H9 (cell line): ENCODE results near the gene ZNF606. TPM values are rescaled to one million over a fixed set of nuclear protein-coding genes. Genes with fewer than 3 reads are reported as not detected.

Source experiments
- DNase-seq: peaks from one replicate; pipeline ENCODE4 v3.0.0-alpha.2; 2017
- H2AFZ ChIP-seq: one replicate; pipeline ENCODE4 v1.6.1; 2013; ENCODE audit warnings: mild to moderate bottlenecking, low read length, control low read depth, moderate library complexity
- H2AK5ac ChIP-seq: 2 replicates; pipeline ENCODE4 v1.6.1; 2013; ENCODE audit warnings: low read length, control low read depth, mixed read lengths; ENCODE audit not compliant: insufficient read length
- H2BK120ac ChIP-seq: one replicate; pipeline ENCODE4 v1.6.1; 2013; ENCODE audit warnings: low read depth, mild to moderate bottlenecking, low read length, control low read depth, inconsistent platforms; ENCODE audit not compliant: poor library complexity, severe bottlenecking
- H2BK12ac ChIP-seq: 2 replicates; pipeline ENCODE4 v1.6.1; 2013; ENCODE audit warnings: low read length, control low read depth, mixed read lengths, low read depth; ENCODE audit not compliant: insufficient read length
- H2BK15ac ChIP-seq: 2 replicates; pipeline ENCODE4 v1.6.1; 2013; ENCODE audit warnings: low read depth, low read length, control low read depth
- H2BK20ac ChIP-seq: one replicate; pipeline ENCODE4 v1.6.1; 2013; ENCODE audit warnings: low read depth, mild to moderate bottlenecking, low read length, control low read depth, inconsistent platforms; ENCODE audit not compliant: poor library complexity, severe bottlenecking
- H2BK5ac ChIP-seq: 2 replicates; pipeline ENCODE4 v1.6.1; 2013; ENCODE audit warnings: low read length, control low read depth, mixed read lengths; ENCODE audit not compliant: insufficient read length
- H3K14ac ChIP-seq: 2 replicates; pipeline ENCODE4 v1.6.1; 2013; ENCODE audit warnings: low read length, control low read depth; ENCODE audit not compliant: insufficient read depth
- H3K18ac ChIP-seq: 2 replicates; pipeline ENCODE4 v1.6.1; 2013; ENCODE audit warnings: low read depth, mild to moderate bottlenecking, mixed read lengths, low read length, control low read depth; ENCODE audit not compliant: insufficient read length
- H3K23ac ChIP-seq: 2 replicates; pipeline ENCODE4 v1.6.1; 2013; ENCODE audit warnings: low read length, control low read depth, mixed read lengths, low read depth; ENCODE audit not compliant: insufficient read length
- H3K23me2 ChIP-seq: 2 replicates; pipeline ENCODE4 v1.6.1; 2013; ENCODE audit warnings: low read depth, mild to moderate bottlenecking, mixed read lengths, low read length, control low read depth; ENCODE audit not compliant: insufficient read length, poor library complexity, severe bottlenecking
- H3K27ac ChIP-seq: 2 replicates; pipeline ENCODE4 v1.5.1; 2013; ENCODE audit warnings: low read length, control low read depth, mixed read lengths, low read depth; ENCODE audit not compliant: insufficient read length
- H3K27me3 ChIP-seq: 2 replicates; pipeline ENCODE4 v1.6.1; 2013; ENCODE audit warnings: low read length, control low read depth, inconsistent platforms; ENCODE audit not compliant: insufficient read depth
- H3K4ac ChIP-seq: 2 replicates; pipeline ENCODE4 v1.6.1; 2013; ENCODE audit warnings: low read depth, mild to moderate bottlenecking, control low read depth, inconsistent platforms, low read length, moderate library complexity
- H3K4me1 ChIP-seq: 2 replicates; pipeline ENCODE4 v1.6.1; 2013; ENCODE audit warnings: low read length, control low read depth, inconsistent platforms; ENCODE audit not compliant: insufficient read depth
- H3K4me2 ChIP-seq: 2 replicates; pipeline ENCODE4 v1.6.1; 2013; ENCODE audit warnings: low read length, control low read depth, mixed read lengths; ENCODE audit not compliant: insufficient read length, insufficient read depth
- H3K56ac ChIP-seq: 2 replicates; pipeline ENCODE4 v1.6.1; 2013; ENCODE audit warnings: low read depth, mild to moderate bottlenecking, mixed read lengths, low read length, control low read depth; ENCODE audit not compliant: insufficient read length
- H3K79me1 ChIP-seq: 2 replicates; pipeline ENCODE4 v1.6.1; 2013; ENCODE audit warnings: low read depth, mild to moderate bottlenecking, moderate library complexity, low read length, control low read depth, inconsistent platforms; ENCODE audit not compliant: insufficient read depth, poor library complexity, severe bottlenecking
- H3K79me2 ChIP-seq: 2 replicates; pipeline ENCODE4 v1.6.1; 2013; ENCODE audit warnings: low read length, control low read depth, inconsistent platforms; ENCODE audit not compliant: insufficient read depth
- H3K9ac ChIP-seq: 2 replicates; pipeline ENCODE4 v1.6.1; 2013; ENCODE audit warnings: low read length, control low read depth, mixed read lengths; ENCODE audit not compliant: insufficient read length; ENCODE audit errors: extremely low read depth
- H3K9me3 ChIP-seq: one replicate; pipeline ENCODE4 v1.6.1; 2013; ENCODE audit warnings: low read depth, low read length, inconsistent platforms; ENCODE audit not compliant: control insufficient read depth
- H3T11ph ChIP-seq: one replicate; pipeline ENCODE4 v1.6.1; 2013; ENCODE audit warnings: mild to moderate bottlenecking, low read length, control low read depth, inconsistent platforms
- H4K20me1 ChIP-seq: one replicate; pipeline ENCODE4 v1.6.1; 2013; ENCODE audit not compliant: control insufficient read depth, insufficient read length, insufficient read depth
- H4K5ac ChIP-seq: 2 replicates; pipeline ENCODE4 v1.6.1; 2013; ENCODE audit warnings: low read depth, mild to moderate bottlenecking, mixed read lengths, low read length, control low read depth; ENCODE audit not compliant: insufficient read length
- H4K8ac ChIP-seq: replicated peaks from 2 replicates; pipeline ENCODE4 v1.6.1; 2013; ENCODE audit warnings: low read length, control low read depth, mixed read lengths, low read depth; ENCODE audit not compliant: insufficient read length
- H4K91ac ChIP-seq: 2 replicates; pipeline ENCODE4 v1.6.1; 2013; ENCODE audit warnings: low read depth, mild to moderate bottlenecking, moderate library complexity, mixed read lengths, low read length, control low read depth; ENCODE audit not compliant: insufficient read length
- H3K27ac Mint-ChIP-seq, 3 experiments: 2 replicates in 2 of 3; 3 replicates in 1 of 3; pipeline ENCODE4 v1.8.0; 2020 to 2021; ENCODE audit warnings: mixed read lengths in 3 of 3, mild to moderate bottlenecking in 1 of 3, moderate library complexity in 1 of 3
- H3K27me3 Mint-ChIP-seq: 2 replicates; pipeline ENCODE4 v1.8.0; 2021; ENCODE audit warnings: low read depth, mild to moderate bottlenecking, moderate library complexity, mixed read lengths
- H3K36me3 Mint-ChIP-seq, 3 experiments: 2 replicates in 2 of 3; 3 replicates in 1 of 3; pipeline ENCODE4 v1.8.0; 2020 to 2021; ENCODE audit warnings: low read depth in 3 of 3, mixed read lengths in 3 of 3; ENCODE audit not compliant: insufficient read depth in 1 of 3
- H3K4me1 Mint-ChIP-seq, 2 experiments: 2 replicates each; pipeline ENCODE4 v1.8.0; 2020; ENCODE audit warnings: mixed read lengths in 2 of 2
- H3K4me3 Mint-ChIP-seq, 2 experiments: 2 replicates in 1 of 2; 3 replicates in 1 of 2; pipeline ENCODE4 v1.8.0; 2020 to 2021; ENCODE audit warnings: mild to moderate bottlenecking in 2 of 2, mixed read lengths in 2 of 2, moderate library complexity in 1 of 2
- H3K9me3 Mint-ChIP-seq, 2 experiments: 2 replicates in 1 of 2; 3 replicates in 1 of 2; pipeline ENCODE4 v1.8.0; 2020; ENCODE audit warnings: mild to moderate bottlenecking in 2 of 2, mixed read lengths in 2 of 2, moderate library complexity in 1 of 2
- WGBS: extraction: QIAGEN DNeasy Blood & Tissue Kit; methylation state at CpG from one replicate; pipeline ENCODE4 v1.1.7; 2013; ENCODE audit warnings: missing lambda C conversion rate, low lambda C conversion rate, mixed read lengths; ENCODE audit not compliant: insufficient read length; ENCODE audit errors: extremely low coverage; 5-methylcytosine and 5-hydroxymethylcytosine counted together
- total RNA-seq: library from RNA; stranded (reverse); gene quantifications from 2 replicates; pipeline ENCODE4 v1.2.1, GENCODE V29; 2021
- TF ChIP-seq, protein P1 (sequence below): fragments of 200-600 bp; sonication (generic); conservative IDR thresholded peaks from 3 replicates; pipeline ENCODE4 v1.8.0; 2021; ENCODE audit warnings: antibody characterized with exemption, mild to moderate bottlenecking

The ZNF606 gene
- total RNA-seq, 1 experiment from 2014 or later, result 13.4 TPM

DNA sequence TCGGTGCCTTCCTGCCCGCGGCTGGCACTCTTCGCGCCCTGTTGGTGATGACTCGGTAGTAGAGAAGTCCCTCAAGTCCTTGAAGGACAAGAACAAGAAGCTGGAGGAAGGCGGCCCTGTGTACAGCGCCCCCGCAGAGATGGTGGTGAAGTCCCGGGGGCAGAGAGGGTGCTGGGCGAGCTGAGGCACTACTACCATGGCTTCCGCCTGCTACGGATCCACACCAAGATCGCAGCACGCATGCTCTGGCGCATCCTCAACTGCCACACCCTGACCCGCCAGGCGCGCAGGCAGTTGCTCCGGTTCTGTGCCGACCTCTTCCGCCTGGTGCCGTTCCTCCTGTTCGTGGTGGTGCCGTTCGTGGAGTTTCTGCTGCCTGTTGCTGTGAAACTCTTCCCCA, 42.3 kb upstream of the ZNF606 start:
- Histone ChIP-seq H3K27ac (no peak overlapping the region), H4K91ac (no peak overlapping the region), H2BK12ac (no peak overlapping the region), H3K56ac (no peak overlapping the region), H3K79me2 (no peaks in the 10 kb centered on the region), H3K4me1 (no peaks in the 10 kb centered on the region), H2BK15ac (no peak overlapping the region), H2BK120ac (no peak overlapping the region), H3K4ac (no peak overlapping the region), H2BK5ac (no peak overlapping the region), H3K4me2 (no peak overlapping the region), H3K18ac (no peak overlapping the region), H3K23me2 (no peaks in the 10 kb centered on the region), H3K23ac (no peak overlapping the region), H3K9ac (no peak overlapping the region), H4K8ac (no peak overlapping the region), H3T11ph (no peak overlapping the region), H2AK5ac (no peak overlapping the region), H2BK20ac (no peak overlapping the region), H3K79me1 (no peaks in the 10 kb centered on the region), H3K27me3 (no peaks in the 10 kb centered on the region; the same call in 1 of the 2 replicates), H3K9me3 (peaks cover 32% of the 10 kb centered on the region), H4K20me1 (no peaks in the 10 kb centered on the region), H3K14ac (no peak overlapping the region), H2AFZ (no peak overlapping the region), H4K5ac (no peak overlapping the region)
- Mint-ChIP-seq H3K36me3 (peaks cover 4 to 30% (median 11%) of the 10 kb centered on the region in 3 experiments; a peak in 6 of 7 replicates), H3K4me1 (0 out of 4 replicates have a peak, but pooled peaks cover 0 to 2% of the 10 kb centered on the region in 2 experiments), H3K9me3 (peaks cover 79 to 83% of the 10 kb centered on the region in 2 experiments), H3K4me3 (no peak overlapping the region), H3K27me3 (peaks cover 50% of the 10 kb centered on the region), H3K27ac (no peak overlapping the region)
- no peak for DNase-seq
- TF ChIP-seq, protein P1, sequence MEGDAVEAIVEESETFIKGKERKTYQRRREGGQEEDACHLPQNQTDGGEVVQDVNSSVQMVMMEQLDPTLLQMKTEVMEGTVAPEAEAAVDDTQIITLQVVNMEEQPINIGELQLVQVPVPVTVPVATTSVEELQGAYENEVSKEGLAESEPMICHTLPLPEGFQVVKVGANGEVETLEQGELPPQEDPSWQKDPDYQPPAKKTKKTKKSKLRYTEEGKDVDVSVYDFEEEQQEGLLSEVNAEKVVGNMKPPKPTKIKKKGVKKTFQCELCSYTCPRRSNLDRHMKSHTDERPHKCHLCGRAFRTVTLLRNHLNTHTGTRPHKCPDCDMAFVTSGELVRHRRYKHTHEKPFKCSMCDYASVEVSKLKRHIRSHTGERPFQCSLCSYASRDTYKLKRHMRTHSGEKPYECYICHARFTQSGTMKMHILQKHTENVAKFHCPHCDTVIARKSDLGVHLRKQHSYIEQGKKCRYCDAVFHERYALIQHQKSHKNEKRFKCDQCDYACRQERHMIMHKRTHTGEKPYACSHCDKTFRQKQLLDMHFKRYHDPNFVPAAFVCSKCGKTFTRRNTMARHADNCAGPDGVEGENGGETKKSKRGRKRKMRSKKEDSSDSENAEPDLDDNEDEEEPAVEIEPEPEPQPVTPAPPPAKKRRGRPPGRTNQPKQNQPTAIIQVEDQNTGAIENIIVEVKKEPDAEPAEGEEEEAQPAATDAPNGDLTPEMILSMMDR, result no peak
- WGBS, result no CpG with 5 or more reads among the region's 26 CpGs
